HEK293 (cell line): ENCODE data around the gene BHLHE41.
A peak's percentile ranks its signal among the peaks of the same experiment; 100 is the strongest.

ENCODE experiments used
- CTCF ChIA-PET: fragments of 350-600 bp; formaldehyde crosslinking; extraction: SDS; loops from one replicate; lab custom pipeline; 2021; ENCODE audit warnings: antibody characterized with exemption; lab: Yijun Ruan, JAX
- POLR2A ChIA-PET: fragments of 300-600 bp; formaldehyde crosslinking; extraction: SDS; loops from one replicate; lab custom pipeline; 2020; ENCODE audit warnings: antibody characterized with exemption, inconsistent platforms; lab: Yijun Ruan, JAX
- H3K27ac ChIP-seq: fragments of 200-500 bp; sonication (Bioruptor generic); 2 replicates; pipeline ENCODE4 v1.5.1; 2014; ENCODE audit warnings: low read depth, low read length, control low read depth, inconsistent platforms; ENCODE audit errors: extremely low read depth
- H3K36me3 ChIP-seq, 2 experiments: fragments of 200-500 bp in 1 of 2; sonication (Bioruptor generic) in 1 of 2; 1 replicate in 1 of 2; 2 replicates in 1 of 2; pipeline ENCODE4 v1.5.1; 2014 to 2017; ENCODE audit warnings: inconsistent platforms in 2 of 2, low read length in 2 of 2; ENCODE audit not compliant: control insufficient read depth in 2 of 2, insufficient read depth in 1 of 2
- H3K4me1 ChIP-seq: fragments of 200-500 bp; sonication (Bioruptor generic); 2 replicates; pipeline ENCODE4 v1.5.1; 2014; ENCODE audit warnings: mild to moderate bottlenecking, low read length, inconsistent platforms; ENCODE audit not compliant: control insufficient read depth, insufficient read depth
- H3K4me3 ChIP-seq: 2 replicates; pipeline ENCODE4 v1.5.1; 2011; ENCODE audit warnings: low read depth, mild to moderate bottlenecking, control low read depth, low read length, moderate library complexity
- H3K9me3 ChIP-seq: fragments of 200-500 bp; sonication (Bioruptor generic); 2 replicates; pipeline ENCODE4 v1.5.1; 2014; ENCODE audit warnings: low read depth, low read length, inconsistent platforms; ENCODE audit not compliant: control insufficient read depth, insufficient read depth
- GFI1B ChIP-seq: fragments of 450-650 bp; formaldehyde crosslinking; IDR thresholded peaks from 2 replicates; pipeline ENCODE4 v1.5.1; 2016; ENCODE audit warnings: missing biosample characterization, missing genetic modification characterization
- IKZF3 ChIP-seq: fragments of 450-650 bp; IDR thresholded peaks from 2 replicates; pipeline ENCODE4 v1.5.0; 2018; ENCODE audit warnings: missing biosample characterization, mild to moderate bottlenecking, missing genetic modification characterization, moderate library complexity
- REPIN1 ChIP-seq: fragments of 450-650 bp; formaldehyde crosslinking; IDR thresholded peaks from 2 replicates; pipeline ENCODE4 v1.5.1; 2017; ENCODE audit warnings: missing biosample characterization, missing genetic modification characterization, low read depth
- SP3 ChIP-seq: fragments of 450-650 bp; formaldehyde crosslinking; IDR thresholded peaks from 2 replicates; pipeline ENCODE4 v1.5.1; 2016; ENCODE audit warnings: missing biosample characterization, missing genetic modification characterization
- ZBTB10 ChIP-seq: fragments of 450-650 bp; formaldehyde crosslinking; IDR thresholded peaks from 2 replicates; pipeline ENCODE4 v1.5.1; 2016; ENCODE audit warnings: missing biosample characterization, missing genetic modification characterization
- ZFP37 ChIP-seq: fragments of 450-650 bp; formaldehyde crosslinking; IDR thresholded peaks from 2 replicates; pipeline ENCODE4 v1.5.1; 2016; ENCODE audit warnings: missing biosample characterization, missing genetic modification characterization
- ZNF121 ChIP-seq: fragments of 450-650 bp; formaldehyde crosslinking; IDR thresholded peaks from 2 replicates; pipeline ENCODE4 v1.5.1; 2016; ENCODE audit warnings: missing biosample characterization, missing genetic modification characterization
- ZNF132 ChIP-seq: fragments of 450-650 bp; formaldehyde crosslinking; IDR thresholded peaks from 2 replicates; pipeline ENCODE4 v1.5.1; 2017; ENCODE audit warnings: missing biosample characterization, missing genetic modification characterization, borderline replicate concordance
- ZNF157 ChIP-seq: fragments of 450-650 bp; formaldehyde crosslinking; IDR thresholded peaks from 2 replicates; pipeline ENCODE4 v1.5.1; 2016; ENCODE audit warnings: missing biosample characterization, missing genetic modification characterization
- ZNF202 ChIP-seq: fragments of 450-650 bp; formaldehyde crosslinking; IDR thresholded peaks from 2 replicates; pipeline ENCODE4 v1.5.1; 2016; ENCODE audit warnings: missing biosample characterization, missing genetic modification characterization, borderline replicate concordance
- ZNF23 ChIP-seq: fragments of 450-650 bp; formaldehyde crosslinking; IDR thresholded peaks from 2 replicates; pipeline ENCODE4 v1.5.1; 2016; ENCODE audit warnings: missing biosample characterization, missing genetic modification characterization, borderline replicate concordance
- ZNF239 ChIP-seq: fragments of 450-650 bp; formaldehyde crosslinking; IDR thresholded peaks from 2 replicates; pipeline ENCODE4 v1.5.1; 2016; ENCODE audit warnings: missing biosample characterization, missing genetic modification characterization
- ZNF664 ChIP-seq: fragments of 450-650 bp; formaldehyde crosslinking; IDR thresholded peaks from 2 replicates; pipeline ENCODE4 v1.5.1; 2016; ENCODE audit warnings: missing biosample characterization, missing genetic modification characterization
- ZNF704 ChIP-seq: fragments of 450-650 bp; formaldehyde crosslinking; IDR thresholded peaks from 2 replicates; pipeline ENCODE4 v1.5.1; 2016; ENCODE audit warnings: missing biosample characterization, missing genetic modification characterization
- ZSCAN30 ChIP-seq: fragments of 450-650 bp; IDR thresholded peaks from 2 replicates; pipeline ENCODE4 v1.5.1; 2018; ENCODE audit warnings: missing biosample characterization, mild to moderate bottlenecking, missing genetic modification characterization, moderate library complexity
- ZSCAN4 ChIP-seq: fragments of 450-650 bp; formaldehyde crosslinking; IDR thresholded peaks from 2 replicates; pipeline ENCODE4 v1.5.1; 2017; ENCODE audit warnings: missing biosample characterization, missing genetic modification characterization
- TF ChIP-seq, protein P1 (sequence below): fragments of 450-650 bp; formaldehyde crosslinking; optimal IDR thresholded peaks from 2 replicates; pipeline ENCODE3; 2016; ENCODE audit warnings: missing biosample characterization, mild to moderate bottlenecking, missing genetic modification characterization
- TF ChIP-seq, protein P2 (sequence below): fragments of 450-650 bp; formaldehyde crosslinking; IDR thresholded peaks from 2 replicates; pipeline ENCODE4 v1.5.1; 2016; ENCODE audit warnings: missing biosample characterization, missing genetic modification characterization
- TF ChIP-seq, protein P3 (sequence below): fragments of 450-650 bp; formaldehyde crosslinking; conservative IDR thresholded peaks from 2 replicates; pipeline ENCODE4 v1.5.1; 2016; ENCODE audit warnings: low read depth, missing biosample characterization, missing genetic modification characterization
- TF ChIP-seq, protein P4 (sequence below): fragments of 450-650 bp; formaldehyde crosslinking; IDR thresholded peaks from 2 replicates; pipeline ENCODE4 v1.5.1; 2016; ENCODE audit warnings: missing biosample characterization, missing genetic modification characterization

The BHLHE41 gene

DNA sequence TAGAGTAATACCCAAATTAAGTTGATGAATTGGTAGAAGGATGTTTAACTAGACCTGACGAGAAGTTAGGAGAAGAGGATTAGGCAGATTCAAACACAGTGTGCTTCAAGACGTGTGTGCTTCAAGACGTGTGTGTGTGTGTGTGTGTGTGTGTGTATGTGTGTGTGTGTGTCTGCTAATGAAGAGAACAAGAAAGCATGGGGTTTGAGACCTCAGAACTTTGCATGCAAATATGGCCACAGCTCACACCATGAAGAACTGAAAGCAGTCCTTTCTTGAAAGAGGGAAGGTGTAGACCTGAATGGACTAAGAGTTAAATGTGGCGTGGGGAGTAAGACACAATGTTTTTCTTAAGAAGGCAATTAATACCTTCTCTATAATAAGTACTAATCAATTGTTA lies 38.1 kb upstream of the BHLHE41 start:
- no peaks in the 10 kb centered on the region for H3K9me3 ChIP-seq
- no peaks in the 10 kb centered on the region; the same call in 1 of the 2 replicates for H3K4me1 ChIP-seq
- H3K4me3 ChIP-seq, result no peak overlapping the region
- H3K36me3 ChIP-seq, result no peaks in the 10 kb centered on the region
- ChIA-PET POLR2A (no interaction called here), CTCF (no interaction called here)
- TF ChIP-seq, protein P1, sequence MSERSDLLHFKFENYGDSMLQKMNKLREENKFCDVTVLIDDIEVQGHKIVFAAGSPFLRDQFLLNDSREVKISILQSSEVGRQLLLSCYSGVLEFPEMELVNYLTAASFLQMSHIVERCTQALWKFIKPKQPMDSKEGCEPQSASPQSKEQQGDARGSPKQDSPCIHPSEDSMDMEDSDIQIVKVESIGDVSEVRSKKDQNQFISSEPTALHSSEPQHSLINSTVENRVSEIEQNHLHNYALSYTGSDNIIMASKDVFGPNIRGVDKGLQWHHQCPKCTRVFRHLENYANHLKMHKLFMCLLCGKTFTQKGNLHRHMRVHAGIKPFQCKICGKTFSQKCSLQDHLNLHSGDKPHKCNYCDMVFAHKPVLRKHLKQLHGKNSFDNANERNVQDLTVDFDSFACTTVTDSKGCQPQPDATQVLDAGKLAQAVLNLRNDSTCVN (tag by site-specific recombination), result no peak
- peak; percentile 14; the same call in 1 of the 2 replicates for TF ChIP-seq ZSCAN4
- TF ChIP-seq, protein P2, sequence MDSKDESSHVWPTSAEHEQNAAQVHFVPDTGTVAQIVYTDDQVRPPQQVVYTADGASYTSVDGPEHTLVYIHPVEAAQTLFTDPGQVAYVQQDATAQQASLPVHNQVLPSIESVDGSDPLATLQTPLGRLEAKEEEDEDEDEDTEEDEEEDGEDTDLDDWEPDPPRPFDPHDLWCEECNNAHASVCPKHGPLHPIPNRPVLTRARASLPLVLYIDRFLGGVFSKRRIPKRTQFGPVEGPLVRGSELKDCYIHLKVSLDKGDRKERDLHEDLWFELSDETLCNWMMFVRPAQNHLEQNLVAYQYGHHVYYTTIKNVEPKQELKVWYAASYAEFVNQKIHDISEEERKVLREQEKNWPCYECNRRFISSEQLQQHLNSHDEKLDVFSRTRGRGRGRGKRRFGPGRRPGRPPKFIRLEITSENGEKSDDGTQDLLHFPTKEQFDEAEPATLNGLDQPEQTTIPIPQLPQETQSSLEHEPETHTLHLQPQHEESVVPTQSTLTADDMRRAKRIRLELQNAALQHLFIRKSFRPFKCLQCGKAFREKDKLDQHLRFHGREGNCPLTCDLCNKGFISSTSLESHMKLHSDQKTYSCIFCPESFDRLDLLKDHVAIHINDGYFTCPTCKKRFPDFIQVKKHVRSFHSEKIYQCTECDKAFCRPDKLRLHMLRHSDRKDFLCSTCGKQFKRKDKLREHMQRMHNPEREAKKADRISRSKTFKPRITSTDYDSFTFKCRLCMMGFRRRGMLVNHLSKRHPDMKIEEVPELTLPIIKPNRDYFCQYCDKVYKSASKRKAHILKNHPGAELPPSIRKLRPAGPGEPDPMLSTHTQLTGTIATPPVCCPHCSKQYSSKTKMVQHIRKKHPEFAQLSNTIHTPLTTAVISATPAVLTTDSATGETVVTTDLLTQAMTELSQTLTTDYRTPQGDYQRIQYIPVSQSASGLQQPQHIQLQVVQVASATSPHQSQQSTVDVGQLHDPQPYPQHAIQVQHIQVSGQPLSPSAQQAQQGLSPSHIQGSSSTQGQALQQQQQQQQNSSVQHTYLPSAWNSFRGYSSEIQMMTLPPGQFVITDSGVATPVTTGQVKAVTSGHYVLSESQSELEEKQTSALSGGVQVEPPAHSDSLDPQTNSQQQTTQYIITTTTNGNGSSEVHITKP, result no peak
- TF ChIP-seq SP3, result no peak
- no peak for TF ChIP-seq ZNF121 (tag by site-specific recombination)
- TF ChIP-seq, protein P3, sequence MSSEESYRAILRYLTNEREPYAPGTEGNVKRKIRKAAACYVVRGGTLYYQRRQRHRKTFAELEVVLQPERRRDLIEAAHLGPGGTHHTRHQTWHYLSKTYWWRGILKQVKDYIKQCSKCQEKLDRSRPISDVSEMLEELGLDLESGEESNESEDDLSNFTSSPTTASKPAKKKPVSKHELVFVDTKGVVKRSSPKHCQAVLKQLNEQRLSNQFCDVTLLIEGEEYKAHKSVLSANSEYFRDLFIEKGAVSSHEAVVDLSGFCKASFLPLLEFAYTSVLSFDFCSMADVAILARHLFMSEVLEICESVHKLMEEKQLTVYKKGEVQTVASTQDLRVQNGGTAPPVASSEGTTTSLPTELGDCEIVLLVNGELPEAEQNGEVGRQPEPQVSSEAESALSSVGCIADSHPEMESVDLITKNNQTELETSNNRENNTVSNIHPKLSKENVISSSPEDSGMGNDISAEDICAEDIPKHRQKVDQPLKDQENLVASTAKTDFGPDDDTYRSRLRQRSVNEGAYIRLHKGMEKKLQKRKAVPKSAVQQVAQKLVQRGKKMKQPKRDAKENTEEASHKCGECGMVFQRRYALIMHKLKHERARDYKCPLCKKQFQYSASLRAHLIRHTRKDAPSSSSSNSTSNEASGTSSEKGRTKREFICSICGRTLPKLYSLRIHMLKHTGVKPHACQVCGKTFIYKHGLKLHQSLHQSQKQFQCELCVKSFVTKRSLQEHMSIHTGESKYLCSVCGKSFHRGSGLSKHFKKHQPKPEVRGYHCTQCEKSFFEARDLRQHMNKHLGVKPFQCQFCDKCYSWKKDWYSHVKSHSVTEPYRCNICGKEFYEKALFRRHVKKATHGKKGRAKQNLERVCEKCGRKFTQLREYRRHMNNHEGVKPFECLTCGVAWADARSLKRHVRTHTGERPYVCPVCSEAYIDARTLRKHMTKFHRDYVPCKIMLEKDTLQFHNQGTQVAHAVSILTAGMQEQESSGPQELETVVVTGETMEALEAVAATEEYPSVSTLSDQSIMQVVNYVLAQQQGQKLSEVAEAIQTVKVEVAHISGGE (tag by site-specific recombination), result no peak
- no peak overlapping the region for H3K27ac ChIP-seq

GRCh38 chr12:26162174-26162573 lies 37.3 kb upstream of the BHLHE41 start:
- POLR2A ChIA-PET, result no interaction called here
- TF ChIP-seq, protein P4, sequence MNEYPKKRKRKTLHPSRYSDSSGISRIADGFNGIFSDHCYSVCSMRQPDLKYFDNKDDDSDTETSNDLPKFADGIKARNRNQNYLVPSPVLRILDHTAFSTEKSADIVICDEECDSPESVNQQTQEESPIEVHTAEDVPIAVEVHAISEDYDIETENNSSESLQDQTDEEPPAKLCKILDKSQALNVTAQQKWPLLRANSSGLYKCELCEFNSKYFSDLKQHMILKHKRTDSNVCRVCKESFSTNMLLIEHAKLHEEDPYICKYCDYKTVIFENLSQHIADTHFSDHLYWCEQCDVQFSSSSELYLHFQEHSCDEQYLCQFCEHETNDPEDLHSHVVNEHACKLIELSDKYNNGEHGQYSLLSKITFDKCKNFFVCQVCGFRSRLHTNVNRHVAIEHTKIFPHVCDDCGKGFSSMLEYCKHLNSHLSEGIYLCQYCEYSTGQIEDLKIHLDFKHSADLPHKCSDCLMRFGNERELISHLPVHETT, result no peak
- no peak for TF ChIP-seq ZNF664
- no peak for TF ChIP-seq ZNF132 (tag by site-specific recombination)
- no peak for TF ChIP-seq ZNF157 (tag by site-specific recombination)
- no peak for TF ChIP-seq REPIN1 (tag by site-specific recombination)
- TF ChIP-seq ZNF239 (tag by site-specific recombination), result no peak
- no peak for TF ChIP-seq ZNF704 (tag by site-specific recombination)
- no peak for TF ChIP-seq GFI1B (tag by site-specific recombination)
- TF ChIP-seq ZNF23 (tag by site-specific recombination), result no peak
- no peak for TF ChIP-seq IKZF3 (tag by site-specific recombination)
- TF ChIP-seq ZFP37, result no peak
- no peak for TF ChIP-seq ZNF202 (tag by site-specific recombination)
- no peak for TF ChIP-seq ZBTB10 (tag by site-specific recombination)
- no peak for TF ChIP-seq ZSCAN30 (tag by site-specific recombination)

More at GRCh38 chr12:26162174-26162573, 37.3 kb upstream of the BHLHE41 start:
- Histone ChIP-seq H3K4me1 (no peaks in the 10 kb centered on the region; the same call in 1 of the 2 replicates), H3K27ac (no peak overlapping the region), H3K9me3 (no peaks in the 10 kb centered on the region), H3K36me3 (no peaks in the 10 kb centered on the region), H3K4me3 (no peak overlapping the region)
- CTCF ChIA-PET, result no interaction called here
